ENCODE measurements around the gene C5AR2.
"Not testable (repeated sequence)": the region's sequence is repeated elsewhere in the genome, so short reads cannot be mapped to it uniquely, and the experiment has no call there.

Gene C5AR2

DNA sequence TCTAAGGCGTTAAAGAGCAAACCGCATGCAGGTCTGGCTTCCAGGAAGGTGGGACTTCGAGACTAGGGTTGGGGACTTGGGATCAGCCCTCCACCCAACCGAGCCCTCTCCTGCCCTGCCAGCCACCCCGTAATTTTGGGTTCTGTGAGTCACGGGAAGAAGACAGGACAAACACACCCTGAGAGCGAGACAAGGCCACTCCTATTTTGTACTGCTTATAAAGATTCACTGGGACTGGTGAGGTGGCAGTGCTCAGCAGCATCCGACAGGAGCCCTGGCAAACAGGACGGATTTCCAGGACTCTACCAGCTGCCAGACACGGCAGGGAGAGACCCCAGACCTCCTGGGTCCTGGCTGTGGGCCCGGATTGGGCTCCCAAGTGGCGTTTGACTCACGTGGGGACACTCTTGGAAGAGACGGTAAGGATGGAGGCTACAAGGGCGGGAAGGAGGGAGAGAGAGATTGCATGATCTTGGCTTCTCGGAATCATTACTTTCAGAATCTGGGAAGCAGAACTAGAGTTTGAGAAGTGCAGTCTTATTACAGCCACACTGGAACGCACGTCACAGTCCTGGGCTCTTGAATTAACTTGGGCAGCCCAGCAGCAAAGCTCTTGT is at the start of gene C5AR2:
C5AR2 (plus strand) TSS at position 245 of the 617 bp plus-strand sequence. CDS start 8,625 bp downstream, outside the sequence.
- Mint-ChIP-seq H3K27ac (no peak within 1 kb of the TSS), H3K4me3 (no peak within 1 kb of the TSS), H3K27me3 (peaks cover 13 to 30% of the 10 kb centered on the region in 2 donors), H3K9me3 (no peaks in the 10 kb centered on the region), H3K4me1 (peaks cover under 1 to 9% of the 10 kb centered on the region in 2 donors), H3K36me3 (no peaks in the 10 kb centered on the region)
- no peak for ATAC-seq (replicated peaks)
- no peak for DNase-seq

DNA sequence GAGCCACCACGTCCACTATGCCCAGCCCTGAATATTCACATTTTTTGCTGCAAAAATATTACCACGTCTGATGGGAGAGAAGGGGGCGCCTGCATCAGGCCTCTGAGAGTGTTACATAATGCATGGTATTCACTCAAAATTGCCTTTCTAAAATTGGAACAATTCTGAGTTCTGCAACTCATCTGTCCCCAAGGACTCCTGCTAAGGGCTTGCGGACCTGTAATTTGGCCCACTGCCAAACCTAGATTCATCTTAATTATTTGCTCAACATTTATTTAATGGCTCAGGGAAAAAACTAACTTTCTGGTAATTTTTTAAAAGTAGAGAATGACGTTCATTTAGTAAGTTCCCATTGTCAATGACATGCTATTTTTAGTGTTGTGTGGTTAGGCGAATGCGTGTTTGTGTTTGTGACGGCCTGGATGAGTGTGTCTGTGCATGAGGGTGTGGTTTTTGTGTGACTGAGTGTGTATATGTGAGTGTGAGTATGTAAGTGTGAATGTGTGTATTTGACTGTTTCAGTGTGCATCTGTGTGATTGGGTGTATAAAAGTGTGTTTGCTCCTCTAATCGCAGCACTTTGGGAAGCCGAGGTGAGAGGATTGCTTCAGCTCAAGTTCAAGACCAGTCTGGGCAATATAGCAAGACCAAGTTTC is 48.4 kb upstream of the C5AR2 start:
- H3K27me3 Mint-ChIP-seq = no peaks in the 10 kb centered on the region
- no peak for ATAC-seq (replicated peaks)
- no peak overlapping the region for H3K27ac Mint-ChIP-seq

DNA sequence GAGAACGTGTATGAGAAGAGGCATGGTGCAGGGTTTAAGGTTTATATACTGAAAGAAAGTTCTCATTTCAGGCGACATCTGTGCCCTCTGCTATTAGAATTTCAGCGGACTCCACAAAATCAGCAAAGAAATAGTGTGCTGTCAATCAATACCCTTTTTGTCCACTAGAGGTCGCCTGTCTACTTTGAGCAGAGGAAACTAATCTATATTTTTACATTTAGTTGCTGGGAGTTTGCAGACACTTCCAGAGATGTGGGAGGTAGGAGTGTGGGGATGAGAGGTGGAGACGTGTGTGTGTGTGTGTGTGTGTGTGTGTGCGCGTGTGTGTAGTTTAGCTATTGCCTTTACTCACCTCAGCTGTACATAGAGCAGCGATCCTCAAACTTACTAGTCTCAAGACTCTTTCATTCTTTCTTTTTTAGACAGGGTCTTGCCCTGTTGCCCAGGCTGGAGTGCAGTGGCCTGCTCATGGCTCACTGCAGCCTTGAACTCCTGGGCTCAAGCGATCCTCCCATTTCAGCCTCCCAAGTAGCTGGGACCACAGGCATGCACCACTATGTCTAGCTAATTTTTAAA is 47.6 kb upstream of the C5AR2 start:
- H3K27ac Mint-ChIP-seq = no peak overlapping the region
- DNase-seq (no peak), ATAC-seq (replicated peaks) (no peak)
- peaks cover 0 to 3% of the 10 kb centered on the region in 2 donors for H3K9me3 Mint-ChIP-seq
- peaks cover 19 to 27% of the 10 kb centered on the region in 2 donors for H3K4me1 Mint-ChIP-seq
- H3K4me3 Mint-ChIP-seq = no peak overlapping the region
- no peaks in the 10 kb centered on the region for H3K27me3 Mint-ChIP-seq
- H3K36me3 Mint-ChIP-seq = peaks cover 0 to 3% of the 10 kb centered on the region in 2 donors

More for the DNA sequence above, 48.4 kb upstream of the C5AR2 start:
- Mint-ChIP-seq H3K4me3 (no peak overlapping the region), H3K4me1 (peaks cover 12 to 18% of the 10 kb centered on the region in 2 donors), H3K9me3 (peaks cover 0 to under 1% of the 10 kb centered on the region in 2 donors), H3K36me3 (peaks cover 0 to 3% of the 10 kb centered on the region in 2 donors)
- DNase-seq = no peak

DNA sequence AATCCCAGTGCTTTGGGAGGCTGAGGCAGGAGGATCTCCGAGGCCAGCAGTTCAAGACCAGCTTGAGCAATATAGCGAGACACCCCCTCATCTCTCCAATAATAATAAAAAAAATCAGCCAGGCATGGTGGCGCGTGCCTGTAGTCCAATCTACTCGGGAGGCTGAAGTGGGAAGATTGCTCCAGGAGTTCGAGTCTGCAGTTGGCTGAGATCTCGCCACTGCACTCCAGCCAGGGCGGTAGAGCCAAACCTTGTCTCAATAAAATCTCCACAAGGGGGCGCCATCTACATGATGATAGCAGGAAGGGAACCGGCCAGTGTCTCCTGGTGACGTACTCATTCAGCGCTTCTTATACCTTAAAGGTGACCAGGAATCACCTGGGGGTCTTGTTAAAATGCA is 35.9 kb upstream of the C5AR2 start:
- DNase-seq = peak; percentile 70
- H3K9me3 Mint-ChIP-seq = no peaks in the 10 kb centered on the region
- H3K27me3 Mint-ChIP-seq = peaks cover under 1% of the 10 kb centered on the region in 2 donors
- no peak overlapping the region for H3K27ac Mint-ChIP-seq
- H3K4me3 Mint-ChIP-seq = no peak overlapping the region
- peaks cover 11 to 20% of the 10 kb centered on the region in 2 donors for H3K4me1 Mint-ChIP-seq
- peak; percentile 96 to 97 for ATAC-seq (replicated peaks)
- no peaks in the 10 kb centered on the region for H3K36me3 Mint-ChIP-seq

DNA sequence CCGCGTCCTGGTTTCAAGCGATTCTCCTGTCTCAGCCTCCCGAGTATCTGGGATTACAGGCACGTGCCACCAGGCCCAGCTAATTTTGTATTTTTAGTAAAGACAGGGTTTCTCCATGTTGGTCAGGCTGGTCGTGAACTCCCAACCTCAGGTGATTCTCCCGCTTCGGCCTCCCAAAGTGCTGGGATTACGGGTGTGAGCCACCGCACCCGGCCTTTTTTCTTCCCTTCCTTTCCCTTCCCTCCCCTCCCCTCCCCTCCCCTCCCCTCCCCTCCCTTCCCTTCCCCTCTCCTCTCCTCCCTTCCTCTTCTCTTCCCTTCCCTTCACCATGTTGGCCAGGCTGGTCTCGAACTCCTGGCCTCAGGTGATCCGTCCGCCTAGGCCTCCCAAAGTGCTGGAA is 31.1 kb upstream of the C5AR2 start:
- not testable (repeated sequence) for H3K36me3 Mint-ChIP-seq, H3K27ac Mint-ChIP-seq
- peaks cover 21 to 35% of the 10 kb centered on the region in 2 donors for H3K4me1 Mint-ChIP-seq

DNA sequence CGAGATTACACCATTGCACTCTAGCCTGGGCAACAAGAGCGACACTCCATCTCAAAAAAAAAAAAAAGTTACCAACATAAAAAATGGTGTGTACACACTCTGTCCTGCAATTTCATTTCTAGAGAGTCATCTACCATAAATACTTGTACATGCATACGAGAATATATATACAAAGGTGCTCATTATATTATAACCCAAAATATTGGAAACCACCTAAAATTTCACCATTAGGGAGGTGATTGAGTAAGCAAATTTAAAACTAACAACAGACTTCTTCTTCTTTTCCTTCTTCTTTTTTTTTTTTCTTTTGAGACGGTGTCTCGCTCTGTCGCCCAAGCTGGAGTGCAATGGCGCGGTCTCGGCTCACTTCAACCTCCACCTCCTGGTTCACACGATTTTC is 29.7 kb upstream of the C5AR2 start:
- H3K9me3 Mint-ChIP-seq = no peaks in the 10 kb centered on the region
- peaks cover 19 to 27% of the 10 kb centered on the region in 2 donors for H3K4me1 Mint-ChIP-seq
- no peak overlapping the region for H3K4me3 Mint-ChIP-seq
- peaks cover 18 to 36% of the 10 kb centered on the region in 2 donors for H3K27me3 Mint-ChIP-seq
- no peak overlapping the region for H3K27ac Mint-ChIP-seq
- peaks cover 0 to 3% of the 10 kb centered on the region in 2 donors for H3K36me3 Mint-ChIP-seq
- no peak for DNase-seq
- peak; percentile 16 to 59 for ATAC-seq (replicated peaks)

More for the DNA sequence above, 31.1 kb upstream of the C5AR2 start:
- H3K4me3 Mint-ChIP-seq; ATAC-seq (replicated peaks); H3K9me3 Mint-ChIP-seq; DNase-seq: not testable (repeated sequence)
- H3K27me3 Mint-ChIP-seq = peaks cover 9 to 22% of the 10 kb centered on the region in 2 donors

DNA sequence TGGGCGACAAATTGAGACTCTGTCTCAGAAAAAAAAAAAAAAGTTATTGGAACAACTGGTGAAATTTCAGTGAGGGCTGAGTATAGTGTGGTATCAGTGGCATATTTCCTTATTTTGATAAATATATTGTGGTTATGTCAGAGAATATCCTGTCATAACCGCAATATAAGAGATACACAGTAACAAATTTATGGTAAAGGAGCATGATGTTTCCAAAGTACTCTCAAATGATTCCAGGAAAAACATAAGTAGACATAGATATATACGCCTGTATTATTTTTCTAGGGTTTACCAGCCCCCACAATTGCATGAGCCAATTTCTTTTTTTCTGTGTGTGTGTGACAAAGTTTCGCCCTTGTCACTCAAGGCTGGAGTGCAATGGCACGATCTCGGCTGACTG is 28.0 kb upstream of the C5AR2 start:
- DNase-seq (no peak), ATAC-seq (replicated peaks) (no peak)
- Mint-ChIP-seq H3K4me3 (no peak overlapping the region), H3K27ac (no peak overlapping the region), H3K27me3 (peaks cover 24 to 42% of the 10 kb centered on the region in 2 donors), H3K36me3 (peaks cover 0 to 3% of the 10 kb centered on the region in 2 donors), H3K9me3 (no peaks in the 10 kb centered on the region), H3K4me1 (peaks cover 19 to 27% of the 10 kb centered on the region in 2 donors)

DNA sequence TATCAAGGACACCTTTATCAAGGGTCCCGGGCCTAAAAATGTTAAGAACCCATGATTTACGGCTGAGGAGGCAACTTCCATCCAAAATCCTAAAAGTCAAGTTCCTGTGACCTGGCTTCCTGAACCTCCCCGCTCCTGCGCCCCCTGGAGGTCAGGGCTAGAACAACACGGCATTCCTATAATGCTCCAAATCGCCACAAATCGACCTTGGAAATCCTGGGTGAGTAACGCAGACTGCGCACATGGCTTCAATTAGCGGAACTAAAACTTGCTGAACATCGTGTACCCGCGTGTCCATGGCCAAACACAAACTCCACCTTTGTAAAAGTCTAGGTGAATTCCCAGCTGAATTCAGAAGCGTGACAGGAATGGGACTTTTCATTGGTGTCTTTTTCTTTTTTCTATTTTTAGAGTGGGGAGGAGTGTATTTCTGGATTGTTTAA is 26.6 kb upstream of the C5AR2 start:
- peak overlapping the region; percentile 17 to 29 for H3K4me3 Mint-ChIP-seq
- H3K27me3 Mint-ChIP-seq = peaks cover 28 to 55% of the 10 kb centered on the region in 2 donors
- peak overlapping the region; percentile 77 for H3K27ac Mint-ChIP-seq
- H3K36me3 Mint-ChIP-seq = peaks cover 0 to 3% of the 10 kb centered on the region in 2 donors
- H3K9me3 Mint-ChIP-seq = no peaks in the 10 kb centered on the region
- peaks cover 15 to 19% of the 10 kb centered on the region in 2 donors for H3K4me1 Mint-ChIP-seq
- ATAC-seq (replicated peaks) = peak; percentile 60 to 73
- peak; percentile 32 for DNase-seq

DNA sequence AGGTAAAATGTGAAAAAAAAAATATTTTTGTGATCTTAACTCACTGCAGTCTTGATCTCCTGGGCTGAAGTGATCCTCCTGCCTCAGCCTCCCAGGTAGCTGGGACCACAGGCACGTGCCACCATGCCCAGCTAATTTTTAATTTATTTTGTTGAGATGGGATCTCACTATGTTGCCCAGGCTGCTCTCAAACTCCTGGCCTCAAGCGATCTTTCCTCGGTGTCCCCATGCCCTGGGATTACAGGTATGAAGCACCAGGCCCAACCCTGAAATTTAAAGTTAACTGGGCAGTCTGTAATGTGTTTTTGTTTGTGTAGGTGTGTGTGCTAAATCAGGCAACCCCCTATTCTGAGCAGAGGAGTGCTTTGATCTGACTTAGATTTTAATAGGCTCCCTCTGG is 25.7 kb upstream of the C5AR2 start:
- H3K4me3 Mint-ChIP-seq = no peak overlapping the region
- peaks cover 12 to 16% of the 10 kb centered on the region in 2 donors for H3K4me1 Mint-ChIP-seq
- peaks cover 33 to 61% of the 10 kb centered on the region in 2 donors for H3K27me3 Mint-ChIP-seq
- ATAC-seq (replicated peaks) (no peak), DNase-seq (no peak)
- H3K9me3 Mint-ChIP-seq = no peaks in the 10 kb centered on the region
- H3K36me3 Mint-ChIP-seq = peaks cover 0 to 3% of the 10 kb centered on the region in 2 donors
- H3K27ac Mint-ChIP-seq = no peak overlapping the region

DNA sequence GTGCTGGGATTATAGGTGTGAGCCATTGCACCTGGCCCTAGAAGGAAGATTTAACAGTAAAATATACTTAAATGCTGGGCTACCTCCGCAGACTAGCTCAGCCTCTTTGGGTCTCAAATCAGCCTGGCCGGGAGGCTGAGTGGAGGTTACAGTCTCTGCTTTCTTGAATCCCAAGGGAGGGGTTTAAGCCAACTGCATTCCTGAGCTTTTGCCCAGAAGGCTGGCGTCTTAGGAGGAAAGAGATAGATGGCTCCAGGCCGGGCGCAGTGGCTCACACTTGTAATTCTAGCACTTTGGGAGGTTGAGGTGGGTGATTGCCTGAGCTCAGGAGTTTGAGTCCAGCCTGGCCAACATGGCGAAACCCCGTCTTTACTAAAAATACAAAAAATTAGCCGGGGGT is 22.9 kb upstream of the C5AR2 start:
- DNase-seq = no peak
- Mint-ChIP-seq H3K36me3 (peaks cover 0 to 3% of the 10 kb centered on the region in 2 donors), H3K9me3 (no peaks in the 10 kb centered on the region), H3K4me1 (peaks cover 6 to 7% of the 10 kb centered on the region in 2 donors), H3K27me3 (peaks cover 39 to 73% of the 10 kb centered on the region in 2 donors), H3K4me3 (no peak overlapping the region), H3K27ac (peak overlapping the region; percentile 27)
- no peak for ATAC-seq (replicated peaks)

DNA sequence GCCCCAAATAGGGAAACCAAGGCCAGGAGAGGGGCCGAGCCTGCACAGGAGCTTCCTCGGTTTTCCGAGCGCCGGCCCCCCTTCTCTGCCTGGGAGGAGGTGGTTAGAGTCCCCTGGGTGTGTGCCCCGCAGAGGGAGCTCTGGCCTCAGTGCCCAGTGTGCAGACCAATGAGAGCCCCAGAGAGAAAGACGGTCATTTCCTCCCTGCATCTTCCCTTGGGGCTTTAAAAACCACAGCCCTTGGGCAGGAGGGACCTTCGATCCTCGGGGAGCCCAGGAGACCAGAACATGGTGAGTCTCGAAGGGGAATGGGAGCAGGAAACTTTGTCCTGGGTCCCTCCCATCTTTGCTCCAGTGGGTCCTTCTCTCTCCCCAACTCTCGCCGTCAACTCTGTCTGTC is 22.4 kb upstream of the C5AR2 start, which contains the start of gene C5AR1:
C5AR1 (plus strand) TSS at position 254 of the 400 bp plus-strand sequence; CDS start at position 289, 35 bp downstream.
- Mint-ChIP-seq H3K9me3 (no peaks in the 10 kb centered on the region), H3K27ac (peak within 1 kb of the TSS; percentile 27)
- no peak for ATAC-seq (replicated peaks)

DNA sequence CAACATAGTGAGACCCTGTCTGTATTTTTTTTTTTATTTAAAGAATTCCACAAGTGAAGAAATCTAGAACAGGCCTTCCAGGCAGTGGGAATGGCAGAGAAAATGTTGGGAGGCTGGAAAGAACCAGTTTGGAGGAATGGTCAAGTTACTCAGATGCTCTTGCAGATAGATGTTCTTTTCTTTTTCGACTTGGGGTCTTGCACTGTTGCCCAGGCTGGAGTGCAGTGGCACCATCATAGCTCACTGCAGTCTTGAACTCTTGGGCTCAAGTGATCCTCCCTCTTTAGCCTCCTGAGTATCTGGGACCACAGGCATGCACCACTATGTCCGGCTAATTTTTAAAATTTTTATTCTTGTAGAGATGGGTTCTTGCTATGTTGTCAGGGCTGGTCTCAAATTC is 21.7 kb upstream of the C5AR2 start:
- ATAC-seq (replicated peaks) = no peak
- DNase-seq = no peak
- no peak overlapping the region for H3K27ac Mint-ChIP-seq
- H3K27me3 Mint-ChIP-seq = peaks cover 40 to 77% of the 10 kb centered on the region in 2 donors
- H3K4me1 Mint-ChIP-seq = peaks cover 3 to 4% of the 10 kb centered on the region in 2 donors
- peaks cover 0 to 1% of the 10 kb centered on the region in 2 donors for H3K36me3 Mint-ChIP-seq
- no peaks in the 10 kb centered on the region for H3K9me3 Mint-ChIP-seq
- H3K4me3 Mint-ChIP-seq = no peak overlapping the region

More for the DNA sequence above, 22.4 kb upstream of the C5AR2 start, which contains the start of gene C5AR1:
- Mint-ChIP-seq H3K4me1 (peaks cover 6 to 7% of the 10 kb centered on the region in 2 donors), H3K4me3 (no peak within 1 kb of the TSS), H3K36me3 (peaks cover 0 to 3% of the 10 kb centered on the region in 2 donors), H3K27me3 (peaks cover 39 to 74% of the 10 kb centered on the region in 2 donors)
- DNase-seq = no peak

DNA sequence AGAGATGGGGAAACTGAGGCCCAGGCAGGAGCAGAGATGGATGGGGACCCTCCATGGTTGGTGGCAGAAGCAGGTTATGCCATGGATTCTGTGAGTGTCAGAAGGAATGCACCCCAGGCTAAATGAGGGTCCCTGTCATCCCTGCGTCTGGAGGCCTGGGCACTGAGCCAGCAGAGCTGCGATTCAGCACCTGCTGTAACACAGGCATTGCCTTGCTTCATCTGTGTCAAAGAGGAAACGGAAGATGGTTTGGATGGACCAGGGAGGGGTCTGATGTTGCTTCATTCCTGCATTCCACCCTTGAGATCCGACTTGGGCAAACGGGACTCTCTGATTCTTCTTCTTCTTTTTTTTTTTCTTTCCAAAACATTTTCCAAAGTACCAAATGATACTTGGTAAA is 21.2 kb upstream of the C5AR2 start:
- no peak for DNase-seq
- no peak for ATAC-seq (replicated peaks)
- Mint-ChIP-seq H3K4me1 (peaks cover 0 to 6% of the 10 kb centered on the region in 2 donors), H3K27ac (no peak overlapping the region), H3K27me3 (peaks cover 42 to 77% of the 10 kb centered on the region in 2 donors), H3K9me3 (no peaks in the 10 kb centered on the region), H3K36me3 (no peaks in the 10 kb centered on the region), H3K4me3 (no peak overlapping the region)

DNA sequence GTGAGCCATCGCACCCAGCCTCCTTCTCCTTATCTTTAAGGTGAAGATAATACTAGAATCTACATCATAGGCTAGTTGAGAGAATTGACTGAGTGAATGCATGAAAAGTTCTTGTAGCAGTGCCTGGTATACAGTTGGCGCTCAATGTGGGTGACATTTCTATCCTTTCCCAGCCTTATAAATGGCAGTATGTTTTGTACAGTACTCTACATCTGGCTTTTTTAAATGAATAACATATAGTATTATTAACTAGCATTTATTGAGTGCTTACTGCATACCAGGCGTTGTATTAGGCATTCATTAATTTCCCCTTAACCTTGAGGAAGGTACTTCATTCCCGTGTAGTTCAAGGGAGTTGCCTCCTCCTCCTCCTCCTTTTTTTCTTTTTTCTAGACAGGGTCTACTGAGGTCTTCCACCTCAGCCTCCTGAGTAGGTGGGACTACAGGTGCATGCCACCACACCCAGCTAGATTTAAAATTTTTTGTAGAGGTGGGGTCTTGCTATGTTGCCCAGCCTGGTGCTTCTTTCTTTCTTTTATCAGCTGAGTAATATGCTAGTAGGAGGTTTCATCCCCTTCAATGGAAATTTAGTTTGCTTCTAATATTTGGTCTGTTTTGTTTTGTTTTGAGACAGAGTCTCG is 19.5 kb upstream of the C5AR2 start:
- Mint-ChIP-seq H3K4me3 (no peak overlapping the region), H3K27me3 (peaks cover 40 to 74% of the 10 kb centered on the region in 2 donors), H3K36me3 (no peaks in the 10 kb centered on the region), H3K9me3 (no peaks in the 10 kb centered on the region), H3K4me1 (peaks cover 0 to 4% of the 10 kb centered on the region in 2 donors), H3K27ac (no peak overlapping the region)
- ATAC-seq (replicated peaks) (no peak), DNase-seq (no peak)

Data from stimulated activated naive B cell treated with anti-CD40 and anti-IgM and Interleukin-4, amounts not matched to agents 10 μg/mL and 1 μg/mL and 100 μg/mL, for 72 hours (primary cell).